GM12891 (cell line): ENCODE measurements around the gene RPGRIP1L.
"Not testable (repeated sequence)": the region's sequence is repeated elsewhere in the genome, so short reads cannot be mapped to it uniquely, and the experiment has no call there.

Source experiments
- PAX5 ChIP-seq: IDR thresholded peaks from 2 replicates; pipeline ENCODE4 v1.6.1; 2011; ENCODE audit warnings: low read length, moderate library complexity, mild to moderate bottlenecking; ENCODE audit not compliant: insufficient read depth, severe bottlenecking
- POLR2A ChIP-seq: IDR thresholded peaks from 2 replicates; pipeline ENCODE4 v1.6.1; 2011; ENCODE audit warnings: low read depth, low read length, control low read depth
- POLR2AphosphoS5 ChIP-seq: IDR thresholded peaks from 2 replicates; pipeline ENCODE4 v1.6.1; 2011; ENCODE audit warnings: low read depth, low read length, control low read depth
- SPI1 ChIP-seq: IDR thresholded peaks from 2 replicates; pipeline ENCODE4 v1.6.1; 2011; ENCODE audit warnings: low read depth, low read length, control low read depth
- TAF1 ChIP-seq: IDR thresholded peaks from 2 replicates; pipeline ENCODE4 v1.6.1; 2011; ENCODE audit warnings: low read depth, low read length, control low read depth

GRCh38 chr16:53685334-53685733, 18.3 kb downstream of the RPGRIP1L start:
- TF ChIP-seq POLR2A, TAF1, SPI1, POLR2AphosphoS5, PAX5: not testable (repeated sequence)
